ENCODE data around the gene MORC2. TPM values are rescaled to one million over a fixed set of nuclear protein-coding genes. Genes with fewer than 3 reads are reported as not detected.

MORC2 gene
- polyA plus RNA-seq, 1 donor from 2014 or later: 15.1 TPM

GRCh38 chr22:30910358-30910757 is 58.2 kb downstream of the MORC2 start (continued):
- TF ChIP-seq EZH2 (IDR thresholded peaks at IDR 0.05; ENCODE audit: borderline replicate concordance, insufficient read depth, low read length, poor library complexity, severe bottlenecking): no peak
- TF ChIP-seq EP300 (conservative IDR thresholded peaks at IDR 0.05; ENCODE audit: poor library complexity, severe bottlenecking): no peak

- H3K9me3 ChIP-seq (ENCODE audit: low read length): no peaks in the 10 kb centered on the region
- H3K36me3 ChIP-seq (ENCODE audit: insufficient read depth, low read length): no peaks in the 10 kb centered on the region
- H3K79me2 ChIP-seq (replicated peaks; ENCODE audit: insufficient read depth, low read length): no peaks in the 10 kb centered on the region
- H3K27me3 ChIP-seq (ENCODE audit: insufficient read depth, low read depth, low read length): no peaks in the 10 kb centered on the region
- no peak overlapping the region for H3K4me2 ChIP-seq (ENCODE audit: low read length)
- no peak overlapping the region for H3K4me3 ChIP-seq (ENCODE audit: low read length)
- H4K20me1 ChIP-seq (ENCODE audit: insufficient read depth): no peaks in the 10 kb centered on the region
- TF ChIP-seq EZH2 (IDR thresholded peaks at IDR 0.05; ENCODE audit: borderline replicate concordance, insufficient read depth, low read length, poor library complexity, severe bottlenecking) (no peak), RAD21 (conservative IDR thresholded peaks at IDR 0.05) (no peak), CTCF (IDR thresholded peaks at IDR 0.05; ENCODE audit: poor library complexity, severe bottlenecking) (no peak), POLR2AphosphoS5 (IDR thresholded peaks at IDR 0.05) (no peak), SMC3 (conservative IDR thresholded peaks at IDR 0.05; ENCODE audit: poor library complexity) (no peak), TAF1 (IDR thresholded peaks at IDR 0.05; ENCODE audit: low read depth) (no peak), MXI1 (conservative IDR thresholded peaks at IDR 0.05; ENCODE audit: poor library complexity, severe bottlenecking) (no peak)
- TF ChIP-seq, protein P1, sequence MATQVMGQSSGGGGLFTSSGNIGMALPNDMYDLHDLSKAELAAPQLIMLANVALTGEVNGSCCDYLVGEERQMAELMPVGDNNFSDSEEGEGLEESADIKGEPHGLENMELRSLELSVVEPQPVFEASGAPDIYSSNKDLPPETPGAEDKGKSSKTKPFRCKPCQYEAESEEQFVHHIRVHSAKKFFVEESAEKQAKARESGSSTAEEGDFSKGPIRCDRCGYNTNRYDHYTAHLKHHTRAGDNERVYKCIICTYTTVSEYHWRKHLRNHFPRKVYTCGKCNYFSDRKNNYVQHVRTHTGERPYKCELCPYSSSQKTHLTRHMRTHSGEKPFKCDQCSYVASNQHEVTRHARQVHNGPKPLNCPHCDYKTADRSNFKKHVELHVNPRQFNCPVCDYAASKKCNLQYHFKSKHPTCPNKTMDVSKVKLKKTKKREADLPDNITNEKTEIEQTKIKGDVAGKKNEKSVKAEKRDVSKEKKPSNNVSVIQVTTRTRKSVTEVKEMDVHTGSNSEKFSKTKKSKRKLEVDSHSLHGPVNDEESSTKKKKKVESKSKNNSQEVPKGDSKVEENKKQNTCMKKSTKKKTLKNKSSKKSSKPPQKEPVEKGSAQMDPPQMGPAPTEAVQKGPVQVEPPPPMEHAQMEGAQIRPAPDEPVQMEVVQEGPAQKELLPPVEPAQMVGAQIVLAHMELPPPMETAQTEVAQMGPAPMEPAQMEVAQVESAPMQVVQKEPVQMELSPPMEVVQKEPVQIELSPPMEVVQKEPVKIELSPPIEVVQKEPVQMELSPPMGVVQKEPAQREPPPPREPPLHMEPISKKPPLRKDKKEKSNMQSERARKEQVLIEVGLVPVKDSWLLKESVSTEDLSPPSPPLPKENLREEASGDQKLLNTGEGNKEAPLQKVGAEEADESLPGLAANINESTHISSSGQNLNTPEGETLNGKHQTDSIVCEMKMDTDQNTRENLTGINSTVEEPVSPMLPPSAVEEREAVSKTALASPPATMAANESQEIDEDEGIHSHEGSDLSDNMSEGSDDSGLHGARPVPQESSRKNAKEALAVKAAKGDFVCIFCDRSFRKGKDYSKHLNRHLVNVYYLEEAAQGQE (IDR thresholded peaks at IDR 0.05; ENCODE audit: borderline replicate concordance): no peak
- H3F3A ChIP-seq (ENCODE audit: insufficient read depth, low read length, poor library complexity, severe bottlenecking): no peaks in the 10 kb centered on the region
- H3K27ac ChIP-seq (ENCODE audit: low read length): no peak overlapping the region
- no peaks in the 10 kb centered on the region for H3K9me2 ChIP-seq (ENCODE audit: insufficient read depth, low read length)
- H2AFZ ChIP-seq (ENCODE audit: low read depth, low read length): no peak overlapping the region
- H3K9ac ChIP-seq (ENCODE audit: low read length): no peak overlapping the region
Measured at GRCh38 chr22:30909306-30909705, 59.3 kb downstream of the MORC2 start.

- no peak overlapping the region for H2AFZ ChIP-seq (ENCODE audit: low read depth, low read length)
Measured at GRCh38 chr22:30908051-30908461, 60.5 kb downstream of the MORC2 start.

More at GRCh38 chr22:30908051-30908461, 60.5 kb downstream of the MORC2 start:
- Histone ChIP-seq H3K9me3 (ENCODE audit: low read length) (no peaks in the 10 kb centered on the region), H3K4me2 (ENCODE audit: low read length) (no peak overlapping the region), H3K36me3 (ENCODE audit: insufficient read depth, low read length) (no peaks in the 10 kb centered on the region), H3K27ac (ENCODE audit: low read length) (no peak overlapping the region), H3K9ac (ENCODE audit: low read length) (no peak overlapping the region), H4K20me1 (ENCODE audit: insufficient read depth) (no peaks in the 10 kb centered on the region), H3K27me3 (ENCODE audit: insufficient read depth, low read depth, low read length) (no peaks in the 10 kb centered on the region), H3K79me2 (replicated peaks; ENCODE audit: insufficient read depth, low read length) (no peaks in the 10 kb centered on the region), H3K4me3 (ENCODE audit: low read length) (no peak overlapping the region), H3K9me2 (ENCODE audit: insufficient read depth, low read length) (no peaks in the 10 kb centered on the region), H3F3A (ENCODE audit: insufficient read depth, low read length, poor library complexity, severe bottlenecking) (no peaks in the 10 kb centered on the region)
- no peak for TF ChIP-seq EP300 (conservative IDR thresholded peaks at IDR 0.05; ENCODE audit: poor library complexity, severe bottlenecking)

All from neural cell (in vitro differentiated cells).